Osteocyte (in vitro differentiated cells): ENCODE data around the gene TAF4. TPM values are rescaled to one million over a fixed set of nuclear protein-coding genes. Genes with fewer than 3 reads are reported as not detected.

Experiments used
- DNase-seq: peaks from one replicate; pipeline ENCODE4 v3.0.0; 2021; ENCODE audit warnings: mixed read lengths; ENCODE audit not compliant: unreplicated experiment; ENCODE audit errors: extremely low spot score
- H3K27ac Mint-ChIP-seq: one replicate; pipeline ENCODE4 v1.8.0; 2021; ENCODE audit warnings: mild to moderate bottlenecking, mixed read lengths; ENCODE audit not compliant: unreplicated experiment
- H3K27me3 Mint-ChIP-seq: one replicate; pipeline ENCODE4 v1.8.0; 2021; ENCODE audit warnings: mixed read lengths; ENCODE audit not compliant: unreplicated experiment
- H3K36me3 Mint-ChIP-seq: one replicate; pipeline ENCODE4 v1.8.0; 2021; ENCODE audit warnings: mixed read lengths; ENCODE audit not compliant: unreplicated experiment
- H3K4me1 Mint-ChIP-seq: one replicate; pipeline ENCODE4 v1.8.0; 2021; ENCODE audit warnings: mixed read lengths; ENCODE audit not compliant: unreplicated experiment
- H3K4me3 Mint-ChIP-seq: one replicate; pipeline ENCODE4 v1.8.0; 2021; ENCODE audit warnings: mild to moderate bottlenecking, moderate library complexity, mixed read lengths; ENCODE audit not compliant: unreplicated experiment
- H3K9me3 Mint-ChIP-seq: one replicate; pipeline ENCODE4 v1.8.0; 2021; ENCODE audit warnings: mixed read lengths; ENCODE audit not compliant: unreplicated experiment
- total RNA-seq: library from RNA; stranded (reverse); gene quantifications from 2 replicates; pipeline ENCODE4 v1.2.1, GENCODE V29; 2021
- TF ChIP-seq, protein P1 (sequence below): fragments of 200-600 bp; sonication (generic); IDR thresholded peaks from 2 replicates; pipeline ENCODE4 v1.5.0; 2021; ENCODE audit warnings: antibody characterized with exemption, mild to moderate bottlenecking, moderate library complexity

Gene TAF4
- total RNA-seq, 1 donor from 2014 or later = 22.8 TPM

GRCh38 chr20:62007127-62007647, 58.5 kb downstream of the TAF4 start:
- Mint-ChIP-seq H3K36me3 (peaks cover 24% of the 10 kb centered on the region), H3K4me3 (no peak overlapping the region)
- TF ChIP-seq, protein P1, sequence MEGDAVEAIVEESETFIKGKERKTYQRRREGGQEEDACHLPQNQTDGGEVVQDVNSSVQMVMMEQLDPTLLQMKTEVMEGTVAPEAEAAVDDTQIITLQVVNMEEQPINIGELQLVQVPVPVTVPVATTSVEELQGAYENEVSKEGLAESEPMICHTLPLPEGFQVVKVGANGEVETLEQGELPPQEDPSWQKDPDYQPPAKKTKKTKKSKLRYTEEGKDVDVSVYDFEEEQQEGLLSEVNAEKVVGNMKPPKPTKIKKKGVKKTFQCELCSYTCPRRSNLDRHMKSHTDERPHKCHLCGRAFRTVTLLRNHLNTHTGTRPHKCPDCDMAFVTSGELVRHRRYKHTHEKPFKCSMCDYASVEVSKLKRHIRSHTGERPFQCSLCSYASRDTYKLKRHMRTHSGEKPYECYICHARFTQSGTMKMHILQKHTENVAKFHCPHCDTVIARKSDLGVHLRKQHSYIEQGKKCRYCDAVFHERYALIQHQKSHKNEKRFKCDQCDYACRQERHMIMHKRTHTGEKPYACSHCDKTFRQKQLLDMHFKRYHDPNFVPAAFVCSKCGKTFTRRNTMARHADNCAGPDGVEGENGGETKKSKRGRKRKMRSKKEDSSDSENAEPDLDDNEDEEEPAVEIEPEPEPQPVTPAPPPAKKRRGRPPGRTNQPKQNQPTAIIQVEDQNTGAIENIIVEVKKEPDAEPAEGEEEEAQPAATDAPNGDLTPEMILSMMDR = no peak

DNA sequence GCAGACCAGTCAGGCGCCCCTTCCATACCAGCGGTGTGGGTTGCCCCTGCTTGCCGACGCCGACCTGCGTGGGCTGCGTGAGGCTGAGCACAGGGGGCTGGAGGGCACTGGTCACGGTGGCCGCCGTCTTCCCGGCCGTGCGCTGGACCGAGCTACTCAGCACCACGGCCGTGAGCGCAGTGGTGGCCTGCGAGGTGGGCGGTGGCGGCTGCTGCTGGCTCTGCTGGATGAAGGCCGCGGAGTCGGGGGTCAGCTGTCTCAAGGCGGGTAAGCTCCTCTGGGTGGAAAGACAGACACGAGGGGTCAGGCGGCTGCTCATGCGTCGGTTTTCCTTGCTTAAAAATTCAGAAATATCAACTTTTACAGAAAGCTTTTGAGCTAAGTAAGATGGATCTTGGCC, 59.2 kb downstream of the TAF4 start:
- Mint-ChIP-seq H3K4me3 (no peak overlapping the region), H3K27me3 (no peaks in the 10 kb centered on the region), H3K36me3 (peaks cover 30% of the 10 kb centered on the region), H3K27ac (no peak overlapping the region), H3K9me3 (no peaks in the 10 kb centered on the region), H3K4me1 (peaks cover 6% of the 10 kb centered on the region)
- no peak for DNase-seq
- TF ChIP-seq, protein P1 = no peak

More at GRCh38 chr20:62007127-62007647, 58.5 kb downstream of the TAF4 start:
- H3K4me1 Mint-ChIP-seq = peaks cover 6% of the 10 kb centered on the region
- H3K9me3 Mint-ChIP-seq = no peaks in the 10 kb centered on the region
- no peaks in the 10 kb centered on the region for H3K27me3 Mint-ChIP-seq
- H3K27ac Mint-ChIP-seq = no peak overlapping the region
- no peak for DNase-seq

GRCh38 chr20:62004614-62005013, 61.1 kb downstream of the TAF4 start:
- Mint-ChIP-seq H3K4me1 (no peaks in the 10 kb centered on the region), H3K9me3 (no peaks in the 10 kb centered on the region), H3K27ac (no peak overlapping the region), H3K36me3 (peaks cover 37% of the 10 kb centered on the region), H3K4me3 (no peak overlapping the region), H3K27me3 (no peaks in the 10 kb centered on the region)
- DNase-seq = no peak
- TF ChIP-seq, protein P1 = no peak

DNA sequence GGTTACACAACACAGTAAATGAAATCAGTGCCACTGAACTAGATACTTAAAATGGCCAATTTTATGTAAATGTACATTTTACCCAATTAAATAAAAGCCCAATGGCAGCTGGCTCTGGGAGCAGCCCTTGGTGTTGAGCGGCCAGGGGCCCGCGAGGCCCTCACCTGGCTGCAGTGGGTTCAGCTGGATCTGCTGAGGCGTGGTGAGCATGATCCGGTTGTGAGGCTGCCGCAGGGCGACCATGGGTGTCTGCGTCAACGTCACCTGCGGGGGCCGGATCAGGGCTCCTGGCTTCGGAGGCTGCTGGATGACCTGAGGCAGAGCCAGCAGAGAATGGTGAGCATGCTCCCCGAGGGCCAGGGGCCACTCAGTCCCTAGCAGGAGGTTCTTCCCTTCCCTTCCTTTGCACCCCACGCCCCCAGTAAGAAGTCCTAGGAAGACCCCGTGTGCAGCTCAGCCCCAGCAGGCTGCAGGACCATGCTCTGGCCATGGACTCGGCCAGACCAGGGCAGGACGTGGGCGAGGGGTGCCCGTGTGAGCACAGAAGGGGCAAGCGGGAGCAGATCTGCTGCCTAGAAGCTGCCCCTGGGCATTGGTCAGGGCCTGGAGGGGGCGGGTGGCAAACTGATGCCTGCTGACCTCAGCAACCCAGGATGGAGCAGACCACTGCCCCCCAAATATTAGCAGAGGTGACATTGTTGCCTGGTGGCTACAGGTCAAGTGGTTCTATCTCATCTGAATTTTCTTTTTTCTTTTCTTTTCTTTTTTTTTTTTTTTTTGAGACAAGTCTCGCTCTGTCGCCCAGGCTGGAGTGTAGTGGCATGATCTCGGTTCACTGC, 61.9 kb downstream of the TAF4 start:
- H3K4me3 Mint-ChIP-seq = no peak overlapping the region
- H3K27me3 Mint-ChIP-seq = no peaks in the 10 kb centered on the region
- H3K36me3 Mint-ChIP-seq = peaks cover 37% of the 10 kb centered on the region
- TF ChIP-seq, protein P1 = no peak
- H3K4me1 Mint-ChIP-seq = no peaks in the 10 kb centered on the region
- H3K9me3 Mint-ChIP-seq = no peaks in the 10 kb centered on the region
- DNase-seq = no peak
- H3K27ac Mint-ChIP-seq = no peak overlapping the region

- no peak for DNase-seq
- H3K4me3 Mint-ChIP-seq = no peak overlapping the region
- H3K27ac Mint-ChIP-seq = no peak overlapping the region
- TF ChIP-seq, protein P1 = no peak
- peaks cover 40% of the 10 kb centered on the region for H3K36me3 Mint-ChIP-seq
- H3K4me1 Mint-ChIP-seq = no peaks in the 10 kb centered on the region
- H3K9me3 Mint-ChIP-seq = no peaks in the 10 kb centered on the region
- no peaks in the 10 kb centered on the region for H3K27me3 Mint-ChIP-seq
Measured at GRCh38 chr20:62002882-62003480, 62.7 kb downstream of the TAF4 start.
